Amniotic stem cell (primary cell): Measurements from ENCODE around the gene UGCG.
"Not testable (repeated sequence)": the region's sequence is repeated elsewhere in the genome, so short reads cannot be mapped to it uniquely, and the experiment has no call there.

Experiments used
- DNase-seq: peaks from one replicate; lab custom pipeline; 2025; lab: John Stamatoyannopoulos, UW

The UGCG gene

DNA sequence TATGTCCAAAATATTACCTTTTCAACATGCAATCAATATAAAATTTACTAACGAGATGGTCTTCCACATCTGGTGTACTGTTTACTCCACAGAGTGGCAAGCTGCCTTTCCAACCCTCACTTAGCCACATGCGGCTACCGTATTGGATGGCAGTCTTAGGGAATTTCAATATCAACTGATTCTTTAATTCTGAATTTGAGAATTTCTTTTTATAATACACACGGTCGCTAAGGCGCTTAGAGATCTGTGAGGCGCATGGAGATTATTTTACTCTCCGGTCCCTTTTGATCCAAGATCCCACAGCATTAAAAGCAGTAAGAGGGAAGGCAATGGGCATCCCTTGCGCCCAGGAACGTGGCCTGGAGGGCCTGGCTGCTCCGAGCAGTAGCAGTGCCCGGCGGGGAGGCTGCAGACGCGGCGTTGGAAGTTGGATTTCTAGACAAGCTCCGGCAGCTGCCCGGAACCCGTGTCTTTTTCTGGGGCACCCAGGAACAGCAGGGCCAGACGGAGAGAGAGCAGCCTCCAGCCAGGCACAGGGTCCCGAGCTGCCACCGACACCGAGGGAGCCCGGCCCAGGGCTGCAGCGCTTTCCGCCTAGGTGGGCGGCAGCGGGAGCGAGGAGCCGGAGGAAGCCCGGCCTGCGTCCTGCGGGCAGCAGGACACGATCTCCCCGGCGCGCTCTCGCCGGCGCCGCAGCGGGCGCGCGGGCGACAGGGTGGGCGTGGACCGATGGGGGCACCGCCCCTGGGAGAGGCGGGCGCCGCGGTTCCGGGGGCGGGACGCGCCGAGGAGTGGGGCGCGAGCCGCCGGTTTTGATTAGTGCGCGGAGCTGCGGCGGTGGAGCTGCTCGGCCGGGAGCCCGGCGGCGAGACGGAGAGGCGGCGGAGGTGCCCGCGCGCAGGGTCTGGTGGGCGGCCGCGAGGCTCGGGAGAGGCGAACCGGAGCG, at the start of gene UGCG:
Gene UGCG, plus strand, starts transcription at position 819 of the 946 bp plus-strand sequence. CDS start 402 bp downstream, outside the sequence.
- peak; percentile 66 for DNase-seq

DNA sequence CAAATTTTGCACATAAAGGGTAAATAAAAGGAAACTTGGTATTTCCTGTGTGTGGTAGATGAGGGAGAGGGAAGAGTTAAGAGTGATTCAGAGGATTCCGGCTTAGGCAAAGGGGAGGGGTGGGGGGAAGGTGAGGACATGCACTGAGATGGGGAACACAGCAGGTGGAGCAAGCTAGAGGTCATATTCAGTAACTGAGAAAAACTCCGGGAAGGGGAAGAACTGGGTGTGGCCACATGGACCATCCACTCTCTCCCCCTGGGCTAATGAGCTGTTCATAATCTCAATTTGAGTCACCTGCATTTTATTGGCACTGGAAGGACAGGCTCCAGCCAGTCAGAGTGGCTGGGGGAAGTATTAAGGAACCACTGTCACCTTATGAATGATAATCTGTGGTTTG, 45.1 kb upstream of the UGCG start:
- no peak for DNase-seq

DNA sequence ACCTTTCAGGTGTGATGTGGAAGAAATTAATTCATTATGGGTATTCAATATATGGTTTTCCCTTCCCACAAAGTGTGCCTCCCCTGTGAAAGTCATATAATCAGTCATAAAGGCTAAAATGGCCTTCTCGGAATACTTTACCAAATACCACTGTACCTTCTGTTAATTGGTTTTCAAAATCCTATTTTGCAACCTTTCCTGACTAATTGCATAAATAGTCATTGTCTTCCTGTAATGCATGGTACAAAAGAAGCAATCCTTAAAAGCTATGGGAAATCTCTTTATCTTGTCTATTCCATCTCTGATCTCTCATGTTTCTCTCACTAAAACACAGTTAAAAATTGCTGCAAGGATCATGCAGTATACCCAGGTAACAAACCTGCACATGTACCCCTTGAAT, 44.3 kb upstream of the UGCG start:
- no peak for DNase-seq

DNA sequence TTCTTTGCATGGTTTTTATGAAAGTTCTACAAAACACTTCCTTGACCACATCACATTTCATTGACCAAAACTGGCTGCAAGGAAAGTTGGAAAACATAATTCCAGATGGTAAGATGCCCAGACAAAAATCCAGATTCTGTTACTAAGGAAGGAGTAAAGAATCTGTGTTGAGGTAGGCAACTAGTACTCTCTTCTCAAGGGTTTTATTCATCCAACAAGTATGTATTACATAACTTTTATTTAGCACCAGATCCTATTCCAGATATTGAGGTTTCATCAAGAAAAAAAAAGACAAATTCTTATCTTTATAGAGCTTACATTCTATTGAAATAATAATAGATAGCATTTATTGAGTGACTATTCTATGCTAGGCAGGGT, 43.2 kb upstream of the UGCG start:
- no peak for DNase-seq

DNA sequence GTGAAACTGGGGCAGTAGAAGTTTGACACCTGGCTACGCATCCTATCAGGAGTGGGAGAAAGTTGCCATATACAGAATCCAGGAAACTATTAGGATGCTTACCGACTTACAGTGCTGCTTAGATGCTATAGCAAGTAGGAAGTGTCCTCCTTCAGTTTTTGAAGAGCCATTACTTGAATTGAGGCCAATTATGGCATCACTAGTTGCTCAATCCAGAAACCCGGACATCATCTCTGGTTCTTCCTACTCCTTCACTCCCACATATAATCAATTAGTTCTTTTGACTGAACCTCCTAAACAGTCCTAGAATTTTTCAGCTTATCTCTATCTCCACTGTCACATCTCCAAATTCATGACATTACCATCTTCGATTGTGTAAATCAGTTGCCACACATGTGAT, 41.8 kb upstream of the UGCG start:
- DNase-seq = no peak

- no peak for DNase-seq
Measured at GRCh38 chr9:111857555-111858211, 38.9 kb upstream of the UGCG start.

DNA sequence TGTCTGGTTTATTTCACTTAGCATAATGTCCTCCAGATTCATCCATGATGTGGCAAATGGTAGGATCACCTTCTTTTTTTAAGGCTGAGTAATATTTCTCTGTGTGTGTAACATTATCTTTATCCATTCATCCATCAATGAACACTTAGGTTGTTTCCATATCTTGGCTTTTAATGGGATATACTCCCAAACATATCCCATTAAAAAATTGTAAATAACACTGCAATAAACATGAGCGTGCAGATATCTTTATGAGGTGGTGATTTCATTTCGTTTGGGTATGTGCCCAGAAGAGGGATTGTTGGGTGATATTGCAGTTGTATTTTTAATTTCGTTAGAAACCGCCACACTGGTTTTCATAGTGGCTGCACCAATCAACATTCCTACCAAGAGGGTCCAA, 36.2 kb upstream of the UGCG start:
- no peak for DNase-seq

DNA sequence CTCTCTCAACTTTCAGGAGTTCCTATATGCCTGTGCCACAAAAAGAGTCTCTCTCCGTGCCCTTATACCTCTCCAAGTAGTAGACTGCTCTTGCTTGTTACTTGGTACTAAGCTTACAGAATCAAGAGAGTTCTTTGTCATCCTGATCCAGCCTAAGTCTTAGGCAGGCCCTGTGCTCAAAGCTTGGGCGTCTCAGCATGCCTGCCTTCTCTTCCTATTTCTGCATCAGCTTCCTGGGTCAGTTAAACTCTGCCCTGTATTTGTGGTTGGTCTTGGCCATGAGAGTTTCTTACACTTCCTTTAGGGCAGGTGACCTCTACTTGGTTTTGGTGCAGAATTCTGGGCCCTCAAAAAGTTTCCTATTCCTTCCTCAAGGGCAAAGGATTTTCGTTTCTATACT, 33.0 kb upstream of the UGCG start:
- no peak for DNase-seq

DNA sequence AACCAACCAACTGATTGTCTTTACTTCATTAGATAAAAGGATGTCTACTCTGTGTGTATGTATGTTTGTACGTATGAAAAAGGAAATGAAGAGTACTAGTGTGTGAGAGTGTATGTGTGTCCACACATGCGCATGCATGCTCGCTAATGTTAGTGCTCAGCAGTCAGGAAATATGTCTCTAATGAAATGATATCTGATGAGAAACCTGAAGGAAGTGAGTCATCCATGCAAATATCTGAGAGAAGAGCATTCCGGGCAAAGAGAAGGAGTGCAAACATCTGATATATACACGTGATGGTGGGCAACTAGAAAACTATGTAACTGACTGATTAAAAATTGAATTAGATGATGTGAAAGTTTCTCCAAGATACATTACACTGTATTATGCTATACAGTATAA, 29.6 kb upstream of the UGCG start:
- DNase-seq = peak; percentile 7

DNA sequence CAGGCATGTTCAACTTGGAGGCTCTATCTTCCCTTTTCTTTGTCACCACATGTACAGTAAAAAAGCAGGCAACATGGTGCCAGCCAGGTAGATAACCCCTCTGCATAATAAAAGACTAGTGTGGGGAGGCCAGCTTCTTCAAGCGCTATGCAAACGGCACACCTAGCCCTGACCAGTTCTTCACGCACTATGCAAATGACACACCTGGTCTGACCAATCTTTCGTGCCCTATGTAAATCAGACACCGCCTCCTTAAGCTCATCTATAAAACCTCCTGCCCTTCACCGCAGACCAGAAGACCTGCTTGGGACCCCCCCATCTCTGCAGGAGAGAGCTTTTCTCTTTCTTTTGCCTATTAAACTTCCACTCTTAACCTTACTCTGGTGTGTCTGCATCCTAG, 28.1 kb upstream of the UGCG start:
- DNase-seq = no peak

- DNase-seq = no peak
Measured at GRCh38 chr9:111870774-111871498, 25.7 kb upstream of the UGCG start.

GRCh38 chr9:111871499-111871855, 25.1 kb upstream of the UGCG start:
- no peak for DNase-seq

DNA sequence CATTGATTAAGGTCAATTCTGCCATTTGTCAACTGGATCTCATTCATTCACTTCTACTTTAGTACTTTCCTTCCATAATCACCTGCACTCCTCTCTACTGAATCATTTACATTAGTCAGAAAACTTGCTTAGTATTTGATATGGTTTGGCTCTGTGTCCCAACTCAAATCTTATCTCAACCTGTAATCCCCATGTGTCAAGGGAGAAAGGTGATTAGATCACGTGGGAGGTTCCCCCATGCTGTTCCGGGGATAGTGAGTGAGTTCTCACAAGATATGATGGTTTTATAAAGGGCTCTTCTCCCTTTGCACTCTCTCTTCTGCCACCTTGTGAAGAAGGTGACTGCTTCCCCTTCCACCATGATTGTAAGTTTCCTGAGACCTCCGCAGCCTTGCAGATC, 23.7 kb upstream of the UGCG start:
- DNase-seq = no peak

DNA sequence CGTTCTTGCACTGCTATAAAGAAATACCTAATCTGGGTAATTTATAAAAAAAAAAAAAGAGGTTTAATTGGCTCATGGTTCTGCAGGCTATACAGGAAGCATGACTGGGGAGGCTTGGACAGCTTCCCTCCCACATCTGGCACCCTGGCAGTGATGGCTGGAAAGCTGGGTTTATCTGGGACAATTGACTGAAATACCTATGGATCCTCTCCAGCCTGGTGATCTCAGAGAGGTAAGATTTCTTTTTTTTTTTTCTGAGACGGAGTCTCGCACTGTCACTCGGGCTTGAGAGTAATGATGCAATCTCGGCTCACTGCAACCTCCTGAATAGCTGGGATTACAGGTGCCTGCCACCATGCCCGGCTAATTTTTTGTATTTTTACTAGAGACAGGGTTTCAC, 22.7 kb upstream of the UGCG start:
- no peak for DNase-seq

DNA sequence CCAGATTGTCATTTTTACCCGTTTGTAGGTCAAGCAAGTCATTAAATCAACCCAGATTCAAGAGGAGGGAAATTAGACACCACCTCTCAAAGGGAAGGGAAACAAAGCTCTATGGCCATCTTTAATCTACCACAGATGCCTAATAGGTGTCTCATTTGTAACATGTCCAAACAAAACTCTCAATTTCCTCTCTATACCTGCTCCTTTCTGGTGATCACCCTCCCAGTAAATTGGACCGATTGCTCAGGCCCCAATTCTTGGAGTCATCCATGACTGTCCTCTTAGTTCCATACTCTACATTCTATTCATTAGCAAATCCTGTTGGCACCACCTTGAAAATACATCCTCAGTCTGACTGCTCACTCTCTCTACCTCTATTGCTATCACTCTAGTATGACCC, 22.1 kb upstream of the UGCG start:
- DNase-seq = no peak

DNA sequence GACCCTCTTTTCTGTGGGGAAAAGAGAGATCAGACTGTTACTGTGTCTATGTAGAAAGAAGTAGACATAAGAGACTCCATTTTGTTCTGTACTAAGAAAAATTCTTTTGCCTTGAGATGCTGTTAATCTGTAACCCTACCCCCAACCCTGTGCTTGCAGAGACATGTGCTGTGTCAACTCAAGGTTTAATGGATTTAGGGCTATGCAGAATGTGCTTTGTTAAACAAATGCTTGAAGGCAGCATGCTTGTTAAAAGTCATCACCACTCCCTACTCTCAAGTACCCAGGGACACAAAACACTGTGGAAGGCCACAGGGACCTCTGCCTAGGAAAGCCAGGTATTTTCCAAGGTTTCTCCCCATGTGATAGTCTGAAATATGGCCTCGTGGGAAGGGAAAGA, 21.3 kb upstream of the UGCG start:
- DNase-seq = not testable (repeated sequence)

- not testable (repeated sequence) for DNase-seq
Measured at GRCh38 chr9:111875691-111876090, 20.9 kb upstream of the UGCG start.

DNA sequence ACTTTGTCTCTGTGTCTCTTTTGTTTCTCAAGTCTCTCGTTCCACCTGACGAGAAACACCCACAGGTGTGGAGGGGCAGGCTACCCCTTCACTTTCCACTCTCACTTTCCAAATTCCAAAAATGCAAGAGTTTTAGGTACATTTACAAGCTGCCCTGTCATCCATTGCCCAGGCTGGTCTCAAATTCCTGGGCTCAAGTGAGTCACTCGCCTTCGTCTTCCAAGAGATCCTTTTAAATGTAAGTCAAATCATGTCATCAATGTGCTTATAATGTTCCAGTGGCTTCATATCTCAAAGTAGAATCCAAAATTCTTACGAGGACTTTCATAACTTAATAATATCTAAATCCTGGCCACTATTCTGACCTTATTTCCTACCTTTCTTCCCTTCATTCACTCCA, 20.4 kb upstream of the UGCG start:
- DNase-seq = no peak

- no peak for DNase-seq
Measured at GRCh38 chr9:111877420-111877819, 19.2 kb upstream of the UGCG start.

GRCh38 chr9:111878946-111879345, 17.7 kb upstream of the UGCG start:
- DNase-seq = no peak

- no peak for DNase-seq
Measured at GRCh38 chr9:111886983-111887718, 9.5 kb upstream of the UGCG start.

DNA sequence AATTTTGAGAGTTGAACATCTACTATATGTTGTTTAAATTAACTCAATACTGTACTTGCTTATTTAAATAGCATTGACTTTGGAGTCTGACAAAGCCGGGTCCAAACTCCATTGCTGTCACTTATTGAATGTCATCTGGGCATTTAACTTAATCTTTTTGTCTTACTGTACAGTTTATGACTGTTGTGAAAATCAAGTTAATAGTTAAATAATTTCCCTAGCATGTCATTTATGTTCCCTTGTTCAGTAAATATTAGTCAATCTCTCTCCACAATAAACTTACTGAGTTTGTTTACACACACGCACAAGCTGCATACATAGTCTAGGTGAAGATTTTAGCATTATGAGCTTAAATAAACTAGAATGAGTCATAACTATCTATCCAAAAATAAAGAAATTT, 6.3 kb upstream of the UGCG start:
- no peak for DNase-seq
